ELR (cell line): Measurements from ENCODE around the gene GAS2L1.

ENCODE experiments used
- DNase-seq: peaks from one replicate; pipeline ENCODE4 v3.0.0-alpha.2; 2015; ENCODE audit warnings: low read depth

Gene GAS2L1

GRCh38 chr22:29306175-29306834, at the start of gene GAS2L1:
Gene GAS2L1 (plus strand): TSS chr22:29306650. CDS start chr22:29308106, 1,456 bp downstream.
- peak; percentile 85 for DNase-seq

- no peak for DNase-seq
These were observed 48.7 kb upstream of the GAS2L1 start for GRCh38 chr22:29257751-29258181.

GRCh38 chr22:29258407-29259252, 47.8 kb upstream of the GAS2L1 start:
- DNase-seq, result no peak

- DNase-seq, result peak; percentile 39
These were observed 47.1 kb upstream of the GAS2L1 start for GRCh38 chr22:29259253-29259899.

- DNase-seq, result no peak
These were observed 46.4 kb upstream of the GAS2L1 start for GRCh38 chr22:29260031-29260560.

GRCh38 chr22:29260601-29261315, 45.7 kb upstream of the GAS2L1 start:
- DNase-seq, result no peak

GRCh38 chr22:29263791-29264276, 42.6 kb upstream of the GAS2L1 start:
- no peak for DNase-seq

GRCh38 chr22:29265305-29265704, 41.1 kb upstream of the GAS2L1 start:
- DNase-seq, result no peak

- DNase-seq, result no peak
These were observed 40.5 kb upstream of the GAS2L1 start for GRCh38 chr22:29265929-29266328.

- peak; percentile 35 for DNase-seq
These were observed 39.6 kb upstream of the GAS2L1 start for GRCh38 chr22:29266564-29267461.

GRCh38 chr22:29267462-29267857, 39.0 kb upstream of the GAS2L1 start:
- DNase-seq, result no peak

- DNase-seq, result peak; percentile 98
These were observed 38.5 kb upstream of the GAS2L1 start, which contains the start of the genes EWSR1 and RHBDD3 for GRCh38 chr22:29267858-29268510. Gene EWSR1 (plus strand): TSS chr22:29268268. CDS start chr22:29268337, 69 bp downstream. Gene RHBDD3 (minus strand): TSS chr22:29267981. CDS start chr22:29265626, 2,355 bp downstream.

- DNase-seq, result peak; percentile 78
These were observed 37.8 kb upstream of the GAS2L1 start for GRCh38 chr22:29268511-29269229.

- no peak for DNase-seq
These were observed 37.2 kb upstream of the GAS2L1 start for GRCh38 chr22:29269230-29269604.

- DNase-seq, result peak; percentile 47
These were observed 36.5 kb upstream of the GAS2L1 start for GRCh38 chr22:29269731-29270474.

- DNase-seq, result peak; percentile 60
These were observed 35.8 kb upstream of the GAS2L1 start for GRCh38 chr22:29270475-29271271.

GRCh38 chr22:29272624-29273023, 33.8 kb upstream of the GAS2L1 start:
- no peak for DNase-seq

GRCh38 chr22:29275167-29275566, 31.3 kb upstream of the GAS2L1 start:
- no peak for DNase-seq
